GM21381 (cell line): ENCODE results near the gene ZNF750.

Source experiments
- ATAC-seq: cut with Tn5 transposase; IDR thresholded peaks from one replicate; pipeline ENCODE4 v1.9.1; 2021; ENCODE audit warnings: mild to moderate bottlenecking, moderate library complexity; ENCODE audit not compliant: unreplicated experiment

ZNF750 gene

DNA sequence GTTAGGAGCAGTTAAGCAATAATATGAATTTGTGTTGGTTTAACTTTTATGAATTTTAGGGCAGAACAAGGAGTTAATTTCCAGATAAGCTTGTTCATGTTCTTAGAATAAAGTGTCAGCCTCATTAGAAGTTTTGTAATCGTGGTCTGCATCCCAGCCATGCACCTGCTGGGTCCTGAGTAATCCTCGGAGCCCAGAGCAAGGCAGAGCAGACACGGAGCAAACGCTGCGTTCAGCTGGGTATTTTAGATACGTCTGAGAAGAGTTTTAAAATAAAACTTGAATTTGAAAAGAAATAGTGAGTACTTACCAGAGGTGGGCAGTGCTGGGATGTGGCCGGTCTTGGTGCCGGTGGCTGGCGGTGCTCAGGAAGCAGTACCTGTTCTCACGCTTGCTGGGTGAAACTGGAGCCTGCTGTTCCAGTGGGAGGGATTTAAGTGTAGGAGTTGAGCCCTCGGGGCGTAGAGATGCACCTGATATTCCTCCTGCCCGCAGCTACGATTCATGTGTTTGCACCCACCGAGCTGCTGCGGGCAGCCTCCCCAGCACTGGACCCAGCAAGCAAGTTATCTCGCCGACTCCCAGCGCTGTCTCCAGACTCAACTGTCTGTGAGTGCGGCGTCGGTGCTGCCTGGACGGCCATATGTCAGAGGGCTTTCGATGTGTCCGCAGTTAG is at the start of gene ZNF750:
ZNF750 (minus strand) TSS at position 406 of the 676 bp plus-strand sequence. CDS start 7,568 bp downstream, outside the sequence.
- ATAC-seq = no peak

DNA sequence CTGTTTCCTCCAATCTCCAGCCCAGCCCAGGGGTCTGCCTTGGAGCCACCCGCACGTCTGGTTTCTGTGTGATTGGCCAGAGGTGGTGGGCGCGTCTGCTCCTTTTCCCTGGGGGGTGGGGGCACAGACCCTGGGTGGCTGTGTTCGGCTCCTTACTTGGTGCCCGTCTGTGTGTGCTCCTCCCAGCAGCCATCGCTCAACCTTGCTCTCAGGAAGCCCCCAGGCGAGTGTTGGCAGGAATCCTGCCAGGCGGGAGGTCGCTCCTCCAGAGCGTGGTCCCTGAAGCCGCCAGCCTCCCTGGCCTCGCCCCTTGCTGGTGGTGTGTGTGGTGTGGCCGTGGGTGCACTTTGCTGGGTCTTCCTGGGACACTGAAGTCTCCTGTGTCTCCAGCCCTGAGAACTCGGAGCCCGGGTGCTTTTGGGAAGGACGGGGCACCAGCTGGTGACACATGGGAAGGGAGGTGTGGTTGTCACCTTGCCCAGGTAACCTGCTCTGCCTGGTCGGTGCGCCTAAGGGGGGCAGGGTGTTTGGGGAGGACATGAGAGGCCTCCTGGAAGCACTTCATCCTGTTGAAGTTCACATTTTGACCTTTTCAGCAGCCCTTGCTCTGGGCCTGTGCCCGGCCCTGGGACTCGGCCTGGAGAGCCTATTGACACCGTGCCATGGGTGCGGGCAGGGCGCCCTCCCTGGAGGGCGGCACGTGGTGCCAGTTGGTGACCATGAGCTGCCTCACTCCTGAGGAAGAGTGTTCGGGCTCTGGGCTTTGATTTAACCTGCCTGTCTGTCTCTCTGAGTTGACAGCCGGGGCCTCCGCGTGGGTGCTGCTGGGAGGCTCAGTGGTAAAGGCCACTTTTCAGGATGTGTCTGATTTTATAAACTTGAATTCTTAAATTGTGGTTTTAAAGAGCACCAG is 49.0 kb upstream of the ZNF750 start:
- ATAC-seq = no peak

DNA sequence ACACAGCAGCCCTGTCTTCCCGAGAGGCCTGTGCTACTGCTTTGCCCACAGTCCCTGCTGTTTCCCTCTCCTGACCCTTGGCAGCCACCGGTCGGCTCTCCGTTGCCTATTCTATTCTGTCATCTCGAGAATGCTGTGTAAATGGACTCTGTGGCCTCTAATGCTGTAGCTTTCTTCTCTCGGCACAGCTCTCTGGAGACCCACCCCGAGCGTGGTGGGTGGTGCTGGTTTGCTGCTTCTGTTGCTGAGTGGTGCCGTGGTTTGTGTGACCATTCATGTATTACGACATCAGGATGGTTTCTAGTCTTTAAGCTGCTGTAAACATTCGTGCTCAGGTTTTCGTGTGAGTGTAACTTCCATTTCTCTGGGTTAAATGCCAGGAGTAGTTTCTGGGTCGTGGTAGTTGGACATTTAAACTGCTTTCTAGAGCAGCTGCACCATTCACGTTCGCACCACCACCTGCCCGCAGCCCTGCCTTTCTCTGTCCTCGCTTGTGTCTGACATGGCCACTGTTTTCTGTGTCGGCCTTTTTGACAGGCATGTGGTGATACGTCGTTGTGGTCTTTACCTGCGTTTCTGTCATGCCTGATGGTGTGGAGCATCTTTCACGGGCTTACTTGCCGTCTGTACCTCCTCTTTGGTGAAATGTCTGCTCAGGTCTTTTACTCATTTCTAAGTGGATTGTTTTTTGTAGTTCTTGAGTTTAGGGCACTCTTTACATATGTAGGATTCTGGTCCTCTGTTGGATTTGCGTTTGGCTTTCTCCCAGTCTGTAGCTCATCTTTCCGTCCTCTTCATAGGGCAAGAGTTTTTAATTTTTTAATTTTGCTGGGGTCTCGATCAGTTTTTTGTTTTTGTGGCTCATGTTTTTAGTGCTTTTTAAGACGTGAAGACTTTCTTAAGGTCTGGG is 47.7 kb upstream of the ZNF750 start:
- no peak for ATAC-seq

DNA sequence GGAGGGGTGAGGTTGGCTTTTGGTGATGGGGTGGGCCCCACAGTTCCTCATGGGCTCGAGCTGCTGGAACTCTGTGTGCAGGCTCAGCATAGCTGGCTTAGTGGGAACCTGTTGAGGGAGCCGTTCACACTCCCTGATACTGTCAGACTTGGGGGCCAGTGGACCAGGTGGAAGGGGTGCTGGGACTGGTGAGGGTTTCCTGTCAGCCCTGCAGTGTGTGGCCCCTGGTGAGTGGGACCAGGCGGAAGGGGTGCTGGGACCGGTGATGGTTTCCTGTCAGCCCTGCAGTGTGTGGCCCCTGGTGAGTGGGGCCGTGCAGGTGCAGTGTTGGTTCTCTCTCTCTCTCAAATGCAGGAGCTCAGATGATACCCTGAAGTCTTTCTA is 45.1 kb upstream of the ZNF750 start:
- no peak for ATAC-seq

DNA sequence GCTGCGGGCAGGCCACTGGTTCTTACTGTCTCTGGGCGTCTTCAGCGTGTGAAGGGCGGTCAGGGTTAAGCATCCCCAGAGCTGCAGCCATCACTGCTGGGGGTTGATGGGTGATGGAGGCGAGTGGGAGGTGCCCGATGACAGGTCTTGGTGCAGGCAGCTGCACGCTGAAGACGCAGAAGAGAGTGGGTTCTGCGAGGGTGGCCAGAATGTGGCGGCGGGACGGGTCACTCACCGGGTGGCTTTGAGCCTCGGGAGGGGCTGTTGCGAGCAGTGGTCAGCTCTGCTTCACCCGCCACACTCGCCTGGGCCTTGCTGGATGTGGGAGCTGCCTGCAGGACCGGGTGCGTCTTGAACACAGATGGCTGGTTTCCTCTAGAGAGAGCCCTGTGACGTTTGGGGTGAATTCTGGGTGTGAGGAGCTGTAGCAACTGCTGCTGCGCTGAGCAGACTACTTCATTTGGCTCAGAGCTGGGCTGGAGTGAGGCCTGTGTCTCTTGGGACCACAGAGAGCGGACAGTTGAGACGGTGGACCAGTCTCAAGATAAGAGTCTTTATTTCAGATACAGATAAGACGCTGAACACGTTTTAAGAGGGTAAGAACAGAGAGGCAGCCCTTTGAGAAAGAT is 44.6 kb upstream of the ZNF750 start:
- ATAC-seq = no peak

DNA sequence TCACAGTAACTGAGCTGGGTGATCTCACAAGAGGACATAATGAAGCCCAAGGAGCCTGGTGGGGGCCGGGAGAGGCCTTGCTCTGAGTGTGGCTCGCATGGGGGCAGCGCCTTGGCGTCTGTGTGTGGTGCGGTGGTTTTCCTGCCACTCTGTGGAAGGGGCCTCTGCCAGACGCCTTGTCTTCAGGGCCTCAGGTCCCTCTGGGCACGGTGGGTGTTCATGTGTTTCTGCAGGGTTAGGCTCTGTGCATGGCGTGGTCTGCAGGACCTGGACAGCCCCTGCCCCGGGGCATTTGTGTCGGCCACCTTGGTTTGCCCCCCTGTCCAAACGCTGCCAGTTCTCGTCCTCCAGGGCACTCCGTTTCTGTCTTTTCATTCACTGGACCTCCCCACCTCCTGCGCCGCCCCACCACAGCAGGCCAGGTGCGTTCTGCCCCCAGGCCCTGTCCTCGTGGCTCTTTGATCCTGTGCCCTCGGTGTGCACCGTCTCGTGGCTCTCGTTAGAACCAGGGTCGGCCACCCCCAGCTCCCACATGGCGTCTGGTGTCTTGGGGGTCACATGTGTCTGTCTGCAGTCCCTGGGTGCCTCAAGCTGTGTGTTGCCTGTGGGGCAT is 43.7 kb upstream of the ZNF750 start:
- no peak for ATAC-seq

DNA sequence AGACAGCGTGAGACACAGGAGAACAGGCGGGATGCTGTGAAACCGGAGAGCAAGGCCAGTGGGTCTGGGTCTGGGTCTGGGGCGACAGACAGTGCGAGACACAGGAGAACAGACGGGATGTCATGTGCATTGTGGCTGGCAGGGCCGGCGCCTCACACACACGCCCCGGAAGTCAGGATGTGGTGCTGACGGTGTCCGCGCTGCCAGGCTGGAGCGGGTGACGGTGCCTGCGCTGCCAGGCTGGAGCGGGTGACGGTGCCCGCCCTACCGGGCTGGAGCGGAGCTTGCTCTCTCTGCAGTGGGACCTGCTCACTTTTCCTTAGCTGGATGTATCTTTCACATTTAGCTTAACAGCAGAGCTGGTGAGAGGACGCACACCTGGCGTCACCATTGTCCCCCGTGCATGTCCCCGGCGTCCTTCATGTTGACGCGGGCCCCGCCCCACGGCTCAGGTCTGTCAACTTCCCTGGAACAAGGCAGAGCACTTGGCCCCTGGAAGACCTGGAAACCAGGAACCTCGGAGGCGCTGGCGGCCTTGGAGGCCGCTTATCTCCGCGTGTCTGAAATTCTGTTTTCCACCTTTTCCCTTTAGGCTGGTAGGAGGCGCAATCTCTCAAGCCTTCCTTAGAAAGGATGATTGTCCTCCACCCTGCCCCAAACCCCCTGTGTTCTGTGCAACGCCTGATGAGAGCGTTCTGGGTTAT is 43.0 kb upstream of the ZNF750 start:
- no peak for ATAC-seq

DNA sequence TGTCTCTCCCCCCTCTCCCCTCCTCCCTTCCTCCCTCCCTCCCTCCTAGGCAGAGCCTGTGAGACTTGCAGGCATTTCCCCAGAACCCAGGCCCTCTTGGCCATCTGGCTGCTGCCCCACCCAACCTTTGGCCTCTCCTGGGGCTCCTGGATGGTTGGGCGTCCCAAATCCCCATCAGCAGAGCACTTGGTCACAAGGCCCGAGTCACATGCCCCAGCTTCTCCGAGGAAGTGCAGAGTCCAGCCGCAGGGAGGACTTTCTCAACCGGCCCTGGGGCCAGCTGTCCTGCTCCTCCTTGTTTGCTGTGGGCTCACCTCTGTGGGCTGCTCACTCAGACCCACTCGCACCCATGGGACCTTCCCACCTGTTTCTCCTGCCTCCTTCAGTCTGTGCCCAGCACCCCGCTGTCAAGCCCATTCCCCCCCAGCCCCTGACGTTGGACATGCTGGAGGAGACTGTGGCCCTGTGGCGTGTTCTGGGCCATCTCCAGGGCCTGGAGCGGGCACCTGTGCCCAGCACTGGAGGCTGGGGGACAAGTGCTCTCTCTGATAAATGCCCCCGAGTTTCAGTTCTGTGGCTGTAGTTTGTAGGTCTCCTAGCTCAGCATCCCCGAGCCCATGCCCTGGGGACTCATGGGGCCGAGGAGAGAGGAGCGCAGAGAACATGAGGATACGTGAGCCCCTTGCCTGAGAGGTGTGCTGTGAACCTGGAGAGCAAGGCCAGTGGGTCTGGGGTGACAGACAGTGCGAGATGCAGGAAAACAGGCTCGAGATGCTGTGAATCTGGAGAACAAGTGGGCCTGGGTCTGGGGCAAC is 42.3 kb upstream of the ZNF750 start:
- no peak for ATAC-seq

DNA sequence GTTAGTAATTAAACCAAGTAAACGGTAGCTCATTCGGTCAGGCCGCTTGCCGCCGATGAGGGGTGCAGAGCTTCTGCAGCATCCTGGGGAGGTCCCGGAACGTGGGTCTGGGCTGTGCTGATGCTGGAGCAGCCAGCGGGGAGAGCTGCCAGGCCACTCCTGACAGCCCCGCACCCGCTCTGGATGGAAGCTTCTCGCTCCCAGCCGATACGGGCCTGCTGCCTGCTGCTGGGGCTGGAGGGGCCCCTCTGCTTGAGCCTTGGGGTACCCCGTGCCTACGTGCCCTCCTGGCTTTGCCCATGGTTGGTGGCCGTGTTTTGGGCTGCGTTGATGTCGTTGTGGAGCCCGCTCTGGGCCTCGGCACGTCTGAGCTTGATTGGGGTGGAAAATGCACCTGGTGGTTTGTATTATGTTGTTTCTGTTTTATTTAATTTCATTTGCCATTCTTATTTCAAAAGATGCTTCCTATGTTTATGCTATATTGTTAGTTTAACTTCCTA is 41.6 kb upstream of the ZNF750 start:
- ATAC-seq = no peak

DNA sequence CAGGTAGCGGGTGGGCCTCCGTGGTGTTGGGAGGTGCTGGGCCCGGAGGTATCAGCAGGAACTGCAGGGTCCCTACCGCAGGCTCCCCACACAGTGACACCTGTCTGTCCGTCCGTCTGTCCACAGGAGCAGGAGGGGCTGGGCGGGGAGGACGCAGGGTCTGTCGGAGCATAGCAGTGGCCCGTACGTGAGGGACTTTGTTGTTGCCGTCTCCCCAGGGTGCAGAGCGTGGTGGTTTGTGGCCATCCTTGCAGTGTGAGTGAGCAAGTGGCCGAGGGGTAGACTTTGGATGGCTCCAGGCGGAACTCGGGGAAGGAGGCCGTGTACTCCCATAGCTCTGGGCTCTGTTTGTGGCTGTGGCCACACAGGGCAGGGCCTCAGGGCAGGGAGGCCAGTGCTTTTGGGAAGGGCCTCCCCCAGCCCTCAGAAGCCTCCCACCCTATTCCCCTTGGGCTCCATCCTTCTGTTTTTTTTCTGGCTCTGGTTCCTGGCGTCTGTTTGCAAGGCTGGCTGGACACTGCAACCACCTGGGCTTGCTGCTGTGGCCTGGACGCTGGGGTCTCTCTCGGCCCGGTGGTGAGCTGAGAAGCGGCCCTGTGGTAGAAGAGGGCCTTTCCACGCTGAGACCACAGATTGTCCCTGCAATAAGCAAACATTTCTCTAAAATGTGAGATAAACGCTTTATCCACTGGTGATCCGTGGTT is 41.0 kb upstream of the ZNF750 start:
- no peak for ATAC-seq

DNA sequence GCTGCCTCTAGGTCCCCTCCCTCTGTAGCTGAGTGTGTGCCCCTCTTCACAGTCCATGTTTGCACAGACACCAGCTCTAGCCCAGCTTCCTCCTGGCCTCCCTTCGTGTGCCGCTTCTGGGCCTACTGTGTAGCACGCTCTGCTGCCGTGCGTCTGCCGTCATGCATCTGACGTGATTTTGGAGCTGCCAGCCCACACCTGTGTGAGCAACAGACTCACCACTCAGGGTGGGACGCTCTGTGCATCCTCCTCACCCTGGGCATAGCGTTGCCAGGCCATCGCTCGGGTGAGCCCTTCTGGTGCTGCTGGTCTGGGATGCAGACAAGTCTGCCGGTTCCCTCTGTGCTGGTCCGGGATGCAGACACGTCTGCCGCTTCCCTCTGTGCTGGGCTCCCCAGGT is 39.4 kb upstream of the ZNF750 start:
- no peak for ATAC-seq

DNA sequence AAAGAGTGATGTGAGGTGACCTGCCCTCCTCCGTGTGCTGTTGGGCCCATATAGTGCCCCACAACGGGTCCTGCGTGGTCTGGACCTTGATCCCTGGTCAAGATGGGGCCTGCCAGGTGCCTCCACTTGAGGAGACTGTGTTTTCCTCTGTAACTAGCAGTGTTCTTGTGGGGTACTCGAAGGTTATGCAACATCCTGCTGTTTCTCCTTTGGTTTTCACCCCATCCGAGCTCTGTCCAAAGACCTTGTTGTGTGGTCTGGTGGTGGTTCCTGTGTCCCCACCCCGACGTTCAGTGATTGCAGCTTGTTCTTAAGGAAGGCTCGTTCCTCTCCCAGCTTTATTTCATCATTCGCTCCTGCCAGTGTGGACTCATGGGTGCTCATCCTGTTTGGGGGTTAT is 38.7 kb upstream of the ZNF750 start:
- no peak for ATAC-seq

DNA sequence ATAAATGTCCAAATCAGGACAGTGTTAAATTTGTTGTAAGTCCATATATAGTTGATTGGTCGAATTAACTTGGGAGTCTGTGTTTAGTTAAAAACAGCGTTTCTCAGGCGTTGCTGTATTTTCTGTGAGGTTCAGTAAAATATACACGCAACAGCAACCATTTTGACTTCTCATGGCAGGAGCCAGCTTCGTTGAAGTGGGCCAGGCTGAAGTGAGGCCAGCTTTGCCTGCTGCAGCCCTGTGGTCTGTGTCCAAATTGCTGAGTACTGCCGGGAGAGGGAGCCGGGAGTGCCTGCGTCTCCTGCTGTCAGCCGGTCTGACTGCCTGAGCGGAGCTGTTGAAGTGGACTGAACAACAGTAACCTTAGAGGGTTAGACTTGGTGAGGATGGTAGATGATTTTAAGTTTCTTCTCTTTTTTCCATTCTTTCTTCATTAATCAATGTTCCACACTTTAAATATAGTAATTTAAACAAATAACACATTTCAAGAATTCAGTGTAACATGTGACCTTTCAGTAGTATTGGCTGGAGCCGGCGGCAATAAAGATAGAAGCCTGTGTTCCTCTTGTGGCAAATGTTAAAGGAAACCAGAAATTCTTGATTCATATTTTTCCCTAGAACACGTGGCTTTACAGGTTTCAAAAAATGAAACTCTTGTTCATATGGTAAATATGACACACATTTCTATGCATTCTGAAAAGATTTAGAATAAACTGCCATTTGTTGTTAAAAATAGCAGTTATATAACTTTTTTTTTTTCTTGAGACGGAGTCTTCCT is 37.0 kb upstream of the ZNF750 start:
- no peak for ATAC-seq

DNA sequence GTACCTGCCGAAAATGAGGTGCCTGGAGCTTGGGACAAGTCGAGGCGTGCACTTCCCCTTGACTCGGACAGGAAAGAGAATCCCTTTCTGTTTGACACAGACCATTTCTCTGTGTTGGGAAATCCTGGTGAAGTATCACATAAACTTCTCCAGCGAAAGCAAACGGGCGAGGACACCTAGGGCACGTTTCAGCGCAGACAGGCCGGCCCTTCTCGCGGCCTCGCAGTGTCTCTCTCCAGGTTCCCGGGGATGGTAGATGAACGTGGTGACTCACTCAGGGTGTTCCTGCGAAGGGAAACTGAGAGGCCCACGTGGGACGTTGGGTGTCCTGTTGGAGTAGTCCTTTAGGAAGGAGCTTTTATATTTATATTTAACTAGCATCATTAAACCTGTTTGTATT is 36.3 kb upstream of the ZNF750 start:
- ATAC-seq = no peak

DNA sequence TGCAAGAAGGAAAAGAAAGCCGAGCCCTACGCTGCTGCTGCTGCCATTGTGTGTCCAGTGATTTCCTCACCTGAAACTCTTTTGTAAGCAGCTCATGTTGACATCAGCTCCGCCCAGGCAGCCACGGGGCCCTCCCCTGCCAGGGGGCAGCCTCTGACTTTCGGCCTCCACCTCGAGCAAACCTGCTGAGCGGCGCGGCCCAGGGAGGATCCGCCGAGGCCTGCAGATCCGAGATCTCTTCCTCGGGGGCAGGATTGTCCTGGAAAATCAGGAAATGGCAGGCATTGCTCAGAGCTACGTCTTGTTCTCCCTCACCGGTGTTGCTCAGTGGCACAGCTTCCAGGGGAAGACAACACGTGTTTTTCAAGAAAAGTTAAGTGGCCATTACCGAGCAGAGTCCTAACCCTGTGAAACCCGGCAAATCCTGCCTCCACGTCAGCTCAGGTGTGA is 35.6 kb upstream of the ZNF750 start:
- no peak for ATAC-seq

DNA sequence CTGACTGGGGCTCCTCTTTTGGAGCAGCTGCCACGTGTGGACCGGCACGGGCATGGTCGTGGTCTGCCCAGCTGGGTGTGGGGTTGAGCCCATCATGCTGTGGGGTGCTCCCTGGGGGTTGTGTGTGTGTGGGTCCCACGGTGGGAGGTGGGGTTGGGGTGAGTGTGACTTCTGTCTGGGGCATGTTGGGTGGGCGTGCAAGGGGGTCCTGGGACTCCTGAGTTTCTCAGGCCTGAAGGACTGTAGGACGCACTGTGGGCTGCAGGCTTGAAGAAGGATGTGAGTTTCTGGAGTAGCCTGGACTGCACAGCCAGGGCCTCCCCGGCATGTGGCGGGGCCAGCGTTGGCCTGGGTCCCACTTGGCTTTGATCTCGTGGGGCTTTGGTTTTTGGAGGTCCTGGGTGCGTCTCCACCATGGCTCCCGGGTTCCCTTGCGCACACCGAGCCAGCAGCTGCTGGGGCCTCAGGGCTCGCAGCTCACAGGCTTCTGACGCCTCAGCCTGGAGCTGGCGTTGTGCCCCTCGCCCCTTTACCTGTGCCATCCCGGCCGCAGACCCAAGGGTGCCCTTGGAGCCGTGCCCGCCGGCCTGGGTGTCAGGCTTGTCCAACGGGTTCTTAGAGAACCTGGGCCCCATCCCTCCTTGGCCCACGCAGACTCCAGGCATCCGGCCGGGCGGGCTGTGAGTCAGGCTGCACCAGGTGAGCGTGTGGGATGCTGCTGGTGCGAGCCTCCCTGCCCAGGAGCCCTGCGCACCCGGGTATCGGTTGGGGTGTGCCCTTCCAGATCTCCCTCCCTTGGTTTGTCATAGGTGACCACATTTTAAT is 34.4 kb upstream of the ZNF750 start:
- ATAC-seq = no peak
